GM19468 (cell line): ENCODE results near the gene CLASP1.
"Not testable (repeated sequence)": the region's sequence is repeated elsewhere in the genome, so short reads cannot be mapped to it uniquely, and the experiment has no call there.

Experiments
- ATAC-seq: cut with Tn5 transposase; IDR thresholded peaks from one replicate; pipeline ENCODE4 v1.9.1; 2021; ENCODE audit warnings: mild to moderate bottlenecking, moderate library complexity, moderate number of reproducible peaks; ENCODE audit not compliant: unreplicated experiment; ENCODE audit errors: extremely low read depth

The CLASP1 gene

GRCh38 chr2:121664086-121664485 lies 14.8 kb upstream of the CLASP1 start:
- ATAC-seq: no peak

DNA sequence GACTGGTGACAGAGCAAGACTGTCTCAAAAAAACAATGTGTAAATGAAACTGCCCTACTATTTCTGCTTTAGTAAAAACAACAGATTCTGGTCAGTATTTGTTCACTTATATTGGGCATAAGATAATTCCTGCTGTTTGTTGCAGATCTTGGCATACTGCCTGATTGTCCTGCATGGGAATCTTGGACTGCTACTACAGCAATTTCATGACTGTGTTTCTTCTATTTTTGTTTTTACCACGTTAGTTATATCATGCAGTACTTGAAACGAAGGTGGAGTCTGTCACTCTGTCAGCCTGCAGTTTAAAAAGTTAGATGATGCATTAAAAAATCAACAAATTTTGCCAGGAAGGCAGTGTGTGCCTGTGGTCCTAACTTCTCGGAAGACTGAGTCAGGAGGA lies 14.2 kb upstream of the CLASP1 start:
- no peak for ATAC-seq

GRCh38 chr2:121662656-121663055 lies 13.4 kb upstream of the CLASP1 start:
- ATAC-seq: no peak

DNA sequence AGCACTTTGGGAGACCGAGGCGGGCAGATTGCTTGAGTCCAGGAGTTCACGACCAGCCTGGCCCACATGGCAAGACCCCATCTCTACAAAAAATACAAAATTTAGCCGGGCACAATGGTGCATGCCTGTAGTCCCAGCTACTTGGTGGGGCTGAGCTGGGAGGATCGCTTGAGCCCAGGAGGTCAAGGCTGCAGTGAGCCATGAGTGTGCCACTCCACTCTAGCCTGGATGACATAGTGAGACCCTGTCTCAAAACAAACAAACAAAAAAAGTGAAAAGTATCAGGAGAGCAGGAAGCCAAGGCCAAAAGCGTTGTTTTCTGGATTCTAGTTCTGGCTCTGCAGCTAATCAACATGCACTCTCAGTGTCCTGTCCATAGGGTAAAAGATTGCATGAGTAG lies 10.7 kb upstream of the CLASP1 start:
- no peak for ATAC-seq

DNA sequence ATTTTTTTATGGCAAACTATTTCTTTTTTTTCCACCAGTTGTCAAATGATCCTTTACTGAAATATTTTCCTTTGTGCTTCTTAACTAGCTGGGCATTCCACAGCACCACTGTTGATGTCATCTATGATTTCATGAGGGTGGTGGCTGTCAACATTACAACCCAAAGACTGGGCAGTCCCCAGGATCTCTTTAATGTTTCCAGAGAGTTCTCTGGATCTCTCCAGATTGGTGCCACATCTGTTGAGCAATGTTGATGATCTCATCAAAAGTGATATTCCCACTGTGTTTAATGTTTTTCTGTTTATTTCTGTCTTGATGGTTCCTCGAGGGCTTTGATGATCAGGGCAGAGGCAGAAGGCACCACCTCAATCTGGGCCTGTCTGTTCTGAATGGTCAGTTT lies 9.1 kb upstream of the CLASP1 start:
- ATAC-seq: not testable (repeated sequence)

GRCh38 chr2:121653035-121653434 lies 3.8 kb upstream of the CLASP1 start:
- ATAC-seq: no peak

- no peak for ATAC-seq
These were observed 1.2 kb upstream of the CLASP1 start for GRCh38 chr2:121650315-121650930.

DNA sequence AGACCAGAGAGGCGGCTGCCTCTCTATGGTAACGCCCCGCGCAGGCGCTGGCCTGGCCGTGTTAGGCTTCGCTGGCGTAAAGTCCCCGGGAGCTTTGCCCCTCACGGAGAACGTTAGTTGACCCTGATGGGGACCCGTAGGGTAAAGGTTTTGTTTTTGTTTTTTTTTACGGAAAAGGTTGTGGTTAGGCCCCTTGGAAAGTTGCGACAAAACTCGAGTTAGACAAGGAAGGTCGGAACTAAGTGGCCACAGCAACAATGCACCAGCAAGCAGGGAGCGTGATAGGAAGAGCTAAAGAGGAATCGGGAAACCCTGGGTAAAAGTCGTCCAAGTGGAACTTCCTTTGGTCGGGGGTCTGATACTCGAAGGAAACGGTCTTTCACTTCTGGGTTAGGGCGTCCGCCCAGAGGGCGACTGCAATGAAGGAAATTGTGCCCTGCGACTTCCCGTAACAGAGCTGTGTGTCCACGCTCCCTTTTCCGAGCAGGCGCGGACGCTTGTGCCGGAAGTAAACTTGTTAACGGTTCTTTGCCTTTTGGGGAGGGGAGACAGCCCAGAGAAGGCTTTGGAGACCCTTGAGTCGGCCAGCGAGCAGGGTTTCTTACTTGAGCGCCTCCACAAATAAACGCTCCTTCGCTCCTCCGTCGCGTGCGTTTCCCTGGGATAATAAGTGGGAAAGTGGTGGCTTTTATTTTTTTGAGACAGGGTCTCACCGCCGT lies 493 bp upstream of the CLASP1 start:
- peak; percentile 91 for ATAC-seq

GRCh38 chr2:121648206-121649148 lies 785 bp downstream of the CLASP1 start:
- ATAC-seq: no peak

GRCh38 chr2:121647396-121647795 lies 1.9 kb downstream of the CLASP1 start:
- ATAC-seq: no peak

- no peak for ATAC-seq
These were observed 4.5 kb downstream of the CLASP1 start for GRCh38 chr2:121644715-121645114.

DNA sequence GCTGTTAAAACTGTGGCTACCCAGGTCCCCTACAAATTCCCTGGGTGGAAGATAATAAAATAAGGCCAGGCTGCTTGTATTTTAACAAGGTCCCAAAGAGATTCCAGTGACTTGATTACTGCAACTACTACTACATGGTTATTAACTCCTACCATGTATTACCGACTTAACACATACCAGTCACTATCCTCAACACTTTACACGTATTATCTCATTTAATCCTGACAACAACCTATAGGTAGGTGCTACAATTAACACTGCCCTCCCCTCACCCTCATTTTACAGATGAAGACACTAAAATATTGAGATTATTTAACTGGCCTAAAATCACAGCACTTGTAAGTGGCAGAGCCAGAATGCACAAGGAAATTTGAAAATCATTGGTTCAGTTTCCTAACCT lies 5.4 kb downstream of the CLASP1 start:
- ATAC-seq: no peak

- ATAC-seq: no peak
These were observed 8.6 kb downstream of the CLASP1 start for GRCh38 chr2:121640380-121641316.

DNA sequence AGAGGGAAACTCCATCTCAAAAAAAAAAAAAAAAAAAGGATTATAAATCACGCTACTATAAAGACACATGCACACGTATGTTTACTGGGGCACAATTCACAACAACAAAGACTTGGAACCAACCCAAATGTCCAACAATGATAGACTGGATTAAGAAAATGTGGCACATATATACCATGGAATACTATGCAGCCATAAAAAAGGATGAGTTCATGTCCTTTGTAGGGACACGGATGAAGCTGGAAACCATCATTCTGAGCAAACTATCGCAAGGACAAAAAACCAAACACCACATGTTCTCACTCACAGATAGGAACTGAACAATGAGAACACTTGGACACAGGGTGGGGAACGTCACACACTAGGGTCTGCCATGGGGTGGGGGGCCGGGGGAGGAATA lies 9.4 kb downstream of the CLASP1 start:
- ATAC-seq: not testable (repeated sequence)

DNA sequence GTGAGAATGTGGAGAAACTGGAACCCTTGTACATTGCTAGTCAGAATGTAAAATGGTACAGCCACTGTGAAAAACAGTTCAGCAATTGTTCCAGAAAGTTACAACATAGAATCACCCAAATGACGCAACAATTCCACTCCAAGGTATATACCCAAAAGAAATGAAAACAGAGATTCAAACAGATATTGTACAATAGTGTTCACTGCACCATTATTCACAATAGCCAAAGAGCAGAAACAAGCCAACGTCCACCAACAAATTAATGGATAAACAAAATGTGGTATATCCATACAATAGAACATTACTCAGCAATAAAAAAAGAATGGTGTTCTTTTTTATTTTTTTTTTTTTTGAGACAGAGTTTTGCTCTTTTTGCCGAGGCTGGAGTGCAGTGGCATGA lies 10.9 kb downstream of the CLASP1 start:
- ATAC-seq: no peak

- ATAC-seq: no peak
These were observed 13.9 kb downstream of the CLASP1 start for GRCh38 chr2:121635371-121635770.

DNA sequence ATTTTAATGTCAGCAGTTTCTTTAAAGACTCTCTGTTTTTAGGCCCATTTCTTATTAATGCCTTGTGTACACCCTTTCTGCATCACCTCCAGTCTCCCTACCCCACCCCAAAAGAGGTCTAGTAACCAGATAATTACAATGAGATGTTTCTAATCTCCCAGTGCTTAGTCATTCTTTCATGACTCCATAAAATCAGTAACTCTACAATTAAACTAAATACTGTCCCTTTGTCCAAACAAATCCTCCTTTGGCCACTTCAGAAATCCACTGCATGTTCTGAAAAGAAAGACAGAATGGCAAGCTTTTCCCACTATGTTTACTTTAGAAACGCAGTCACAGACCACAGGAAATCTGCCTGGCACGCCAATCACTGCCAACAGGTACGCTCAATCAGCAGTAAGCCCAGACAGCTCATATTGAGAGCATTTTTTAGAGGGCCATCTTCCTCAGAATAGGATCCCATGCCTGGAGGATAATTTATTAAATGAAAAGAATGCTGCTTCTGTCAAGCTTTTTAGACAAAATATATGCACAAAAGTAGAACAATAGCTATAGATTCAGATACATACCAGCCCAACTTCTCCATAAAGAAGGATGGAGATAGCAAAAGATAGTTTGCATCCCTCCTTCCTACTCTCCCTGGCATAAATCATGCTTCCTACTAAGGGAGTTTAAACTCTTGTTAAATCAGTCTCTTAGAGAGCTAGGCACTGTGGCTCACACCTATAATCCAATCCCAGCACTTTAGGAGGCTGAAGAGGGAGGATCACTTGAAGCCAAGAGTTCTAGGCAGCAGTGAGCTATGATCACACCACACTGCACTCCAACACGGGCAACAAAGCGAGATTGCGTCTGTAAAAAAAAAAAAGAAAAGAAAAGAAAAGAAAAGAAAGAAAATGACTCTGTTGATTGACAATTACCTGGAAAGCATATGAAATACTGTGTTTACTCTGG lies 14.6 kb downstream of the CLASP1 start:
- no peak for ATAC-seq

DNA sequence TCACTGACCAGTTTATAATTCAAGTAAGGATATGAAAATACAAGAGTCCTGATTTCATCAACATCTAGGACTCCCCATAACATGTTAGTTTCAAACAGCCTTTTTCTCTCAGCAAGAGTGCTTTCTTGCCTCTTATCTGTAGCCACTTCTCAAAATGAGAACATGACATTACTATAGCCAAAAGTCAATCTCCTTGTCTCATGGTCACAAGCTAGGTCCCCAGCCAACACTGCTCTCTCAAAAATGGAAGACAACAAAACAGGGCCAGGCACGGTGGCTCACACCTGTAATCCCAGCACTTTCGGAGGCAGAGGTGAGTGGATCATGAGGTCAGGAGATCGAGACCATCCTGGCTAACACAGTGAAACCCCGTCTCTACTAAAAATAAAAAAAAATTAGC lies 15.8 kb downstream of the CLASP1 start:
- ATAC-seq: no peak

GRCh38 chr2:121627525-121628050 lies 21.7 kb downstream of the CLASP1 start:
- ATAC-seq: no peak
